SH-SY5Y (cell line): ENCODE results near the gene FAM168A.

Experiments used
- GATA2 ChIP-seq: IDR thresholded peaks from 2 replicates; pipeline ENCODE4 v1.6.1; 2011; ENCODE audit warnings: mild to moderate bottlenecking, low read depth, low read length
- GATA3 ChIP-seq: IDR thresholded peaks from 2 replicates; pipeline ENCODE4 v1.6.1; 2011; ENCODE audit warnings: low read depth, mild to moderate bottlenecking, low read length, moderate library complexity

Gene FAM168A

DNA sequence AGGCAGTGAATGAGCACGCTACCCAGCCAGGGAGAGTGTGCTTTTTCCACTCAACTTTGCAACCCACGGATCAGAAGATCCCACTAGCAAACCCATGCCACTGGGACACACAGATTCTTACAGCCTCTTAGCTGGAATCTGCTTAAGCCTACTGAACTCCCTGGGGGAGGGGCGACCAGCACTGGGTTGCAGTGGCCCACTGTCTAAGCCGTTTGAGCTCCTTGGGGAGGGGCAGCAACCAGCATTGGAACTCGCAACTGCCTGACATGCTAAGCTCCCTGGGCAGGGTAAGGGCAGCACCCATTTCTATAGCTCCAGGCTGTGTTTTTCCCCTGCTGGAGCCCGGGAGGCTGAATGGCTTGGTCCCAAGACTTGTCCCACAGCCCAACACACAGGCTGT, 99.6 kb downstream of the FAM168A start:
- no peak for TF ChIP-seq GATA2
- no peak for TF ChIP-seq GATA3

DNA sequence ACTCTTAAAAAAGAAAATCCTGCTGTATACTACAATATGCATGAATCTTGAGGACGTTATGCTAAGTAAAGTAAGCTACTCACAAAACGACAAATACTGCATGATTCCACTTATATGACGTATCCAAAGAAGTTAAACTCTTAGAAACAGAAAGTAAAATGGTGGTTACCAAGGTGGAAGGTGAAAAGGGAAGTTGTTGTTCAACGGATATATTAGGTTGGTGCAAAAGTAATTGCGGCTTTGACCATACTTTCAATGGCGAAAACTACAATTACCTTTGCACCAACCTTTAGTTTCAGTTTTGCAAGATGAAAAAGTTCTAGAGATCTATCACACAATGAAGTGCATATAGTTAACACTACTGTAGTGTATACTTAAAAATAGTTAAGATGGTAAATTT, 101.8 kb downstream of the FAM168A start:
- TF ChIP-seq GATA2 (no peak), GATA3 (no peak)

DNA sequence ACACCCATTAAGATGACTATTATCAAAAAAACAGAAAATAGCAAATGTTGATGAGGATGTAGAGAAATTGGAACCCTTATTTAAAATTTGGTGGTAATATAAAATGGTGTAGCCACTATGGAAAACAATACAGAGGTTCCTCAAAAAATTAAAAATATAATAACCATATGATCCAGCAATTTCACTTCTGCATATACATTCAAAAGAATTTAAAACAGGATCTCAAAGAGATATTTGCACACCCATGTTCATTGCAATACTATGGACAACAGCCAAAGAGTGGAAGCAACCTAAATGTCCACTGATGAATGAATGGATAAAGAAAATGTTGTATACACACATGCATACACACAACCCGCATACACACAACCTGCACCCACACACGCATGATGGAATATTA, 102.2 kb downstream of the FAM168A start:
- TF ChIP-seq GATA3, result no peak
- no peak for TF ChIP-seq GATA2

DNA sequence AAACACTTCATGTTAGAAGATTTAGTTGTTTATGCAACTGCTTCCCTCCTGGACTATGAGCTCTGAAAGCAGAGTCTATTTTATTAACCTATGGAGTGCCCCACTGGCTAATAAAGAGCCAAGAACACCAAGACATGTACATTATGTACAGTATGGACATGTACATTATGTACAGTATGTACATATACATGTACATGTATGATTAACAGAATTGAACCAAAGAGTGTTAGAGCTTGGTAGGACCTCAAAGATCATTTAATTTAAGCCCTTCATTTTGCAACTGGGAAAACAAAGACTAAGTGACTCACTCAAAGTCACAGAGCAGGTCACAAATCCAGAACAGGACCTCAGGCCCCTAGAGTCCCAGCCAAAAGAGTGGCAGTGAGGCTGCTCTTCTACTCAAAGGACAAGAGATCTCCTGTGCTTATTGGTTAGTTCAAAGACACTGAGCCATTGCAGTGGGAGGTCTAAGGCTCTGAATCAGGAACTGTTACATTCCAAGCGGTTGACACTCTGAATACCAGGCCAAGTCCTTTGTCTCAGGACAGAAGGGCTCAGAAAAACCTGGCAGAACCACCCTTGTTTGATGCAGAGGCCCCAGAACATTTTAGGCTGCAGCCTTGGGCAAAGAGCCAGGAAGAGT, 103.8 kb downstream of the FAM168A start:
- TF ChIP-seq GATA2, result no peak
- no peak for TF ChIP-seq GATA3

DNA sequence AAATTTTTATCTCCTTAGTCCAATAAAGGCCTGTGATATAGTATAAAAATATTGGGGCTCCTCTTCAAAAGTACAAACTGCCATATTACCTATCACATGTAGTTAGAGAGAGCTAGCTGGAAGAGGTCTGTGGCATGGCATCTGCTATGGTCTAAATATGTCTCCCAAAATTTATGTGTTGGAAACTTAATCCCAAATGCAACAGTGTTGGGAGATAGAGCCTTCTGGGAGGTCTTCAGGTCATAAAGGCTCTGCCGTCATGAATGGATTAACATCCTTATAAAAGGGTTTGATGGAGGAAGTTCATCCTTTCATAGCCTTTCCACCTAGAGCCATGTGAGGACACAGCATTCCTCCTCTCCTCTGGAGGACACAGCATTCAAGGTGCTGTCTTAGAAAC, 116.3 kb downstream of the FAM168A start:
- no peak for TF ChIP-seq GATA2
- no peak for TF ChIP-seq GATA3

DNA sequence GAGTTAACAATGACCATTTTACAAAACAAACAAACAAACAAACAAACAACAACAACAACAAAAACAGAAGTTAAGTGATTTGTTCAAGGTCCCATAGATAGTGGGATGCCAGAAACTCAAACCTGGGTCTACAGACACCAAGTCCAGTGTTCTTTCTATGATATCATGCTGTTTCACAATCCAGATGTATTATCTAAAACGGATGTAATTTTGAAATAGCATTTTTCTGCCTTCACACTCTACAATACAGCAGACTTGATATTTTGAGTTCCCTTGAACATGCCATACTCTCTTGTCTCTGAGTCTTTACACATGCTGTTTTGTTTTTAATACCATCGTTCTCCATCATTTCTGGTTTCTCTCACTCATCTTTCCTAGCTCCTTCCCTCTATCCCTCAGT, 117.2 kb downstream of the FAM168A start:
- TF ChIP-seq GATA2, result no peak
- TF ChIP-seq GATA3, result no peak

DNA sequence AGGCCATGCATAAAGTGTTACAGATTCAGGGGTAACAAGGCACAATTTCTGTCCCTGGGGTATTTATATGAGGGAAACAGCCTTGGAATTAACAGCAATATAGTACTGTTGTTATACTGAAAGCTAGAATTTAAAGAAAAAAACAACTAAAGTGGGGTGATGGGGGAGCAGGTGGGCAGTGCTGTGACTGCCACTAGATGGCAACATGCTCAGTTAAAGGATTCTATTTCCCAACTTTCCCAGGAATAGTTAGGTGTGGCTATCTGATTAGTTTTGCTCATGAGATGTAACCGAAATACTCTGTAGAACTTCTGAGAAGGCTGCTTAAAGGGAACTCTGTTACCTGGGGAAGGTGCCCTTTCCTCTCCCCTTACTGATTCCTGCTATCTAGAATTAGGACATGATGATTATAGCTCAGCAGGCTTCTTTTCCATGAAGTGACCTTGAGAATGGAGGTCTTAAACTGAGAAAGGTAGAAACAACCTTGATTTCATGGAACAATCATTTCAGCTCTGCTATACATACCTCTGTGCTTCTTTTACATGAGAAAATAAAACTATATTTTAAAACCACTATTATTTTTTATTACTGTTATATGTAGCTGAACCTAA, 119.1 kb downstream of the FAM168A start:
- TF ChIP-seq GATA3 (no peak), GATA2 (no peak)

DNA sequence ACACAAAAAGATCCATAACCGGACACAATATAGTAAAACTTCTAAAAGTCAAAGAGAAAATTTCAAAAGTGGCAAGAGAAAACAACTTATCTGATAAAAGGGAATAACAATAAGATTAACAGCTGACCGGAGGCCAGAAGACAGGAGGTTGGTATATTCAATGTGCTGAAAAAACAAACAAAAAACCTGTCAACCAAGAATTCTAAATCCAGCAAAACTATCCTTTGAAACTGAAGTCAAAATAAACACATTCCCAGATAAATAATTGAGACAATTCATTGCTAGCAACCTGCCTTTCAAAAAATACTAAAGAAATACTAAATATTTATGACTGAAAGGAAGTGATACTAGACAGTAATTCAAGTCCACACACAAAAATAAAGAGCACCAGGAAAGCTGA, 120.4 kb downstream of the FAM168A start:
- no peak for TF ChIP-seq GATA3
- TF ChIP-seq GATA2, result no peak

DNA sequence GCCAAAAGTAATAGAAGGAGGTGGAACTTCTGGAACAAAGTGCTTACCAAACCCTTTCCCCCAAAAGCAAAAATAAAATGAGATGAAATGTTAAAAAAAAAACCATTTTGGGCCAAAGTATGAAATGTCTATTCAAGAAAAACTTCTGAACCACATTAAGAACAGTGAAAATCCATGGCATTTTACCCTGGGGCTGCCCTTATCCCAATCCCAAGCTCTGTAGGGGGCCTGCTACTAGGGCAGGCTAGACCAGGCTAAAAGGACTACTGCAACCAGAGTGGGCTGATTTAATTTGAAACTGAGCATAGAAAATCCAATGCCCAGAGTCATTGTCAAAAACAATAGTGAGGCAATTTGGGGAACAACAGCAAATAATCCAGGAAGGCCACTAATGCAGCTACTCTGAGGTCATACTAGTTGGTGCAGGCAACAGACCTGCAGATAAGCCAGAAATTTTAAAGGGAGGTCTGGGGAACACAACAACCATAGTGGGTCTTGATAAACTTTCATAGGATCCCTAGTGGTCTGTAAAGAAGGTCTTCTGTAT, 122.3 kb downstream of the FAM168A start:
- TF ChIP-seq GATA3 (no peak), GATA2 (no peak)

DNA sequence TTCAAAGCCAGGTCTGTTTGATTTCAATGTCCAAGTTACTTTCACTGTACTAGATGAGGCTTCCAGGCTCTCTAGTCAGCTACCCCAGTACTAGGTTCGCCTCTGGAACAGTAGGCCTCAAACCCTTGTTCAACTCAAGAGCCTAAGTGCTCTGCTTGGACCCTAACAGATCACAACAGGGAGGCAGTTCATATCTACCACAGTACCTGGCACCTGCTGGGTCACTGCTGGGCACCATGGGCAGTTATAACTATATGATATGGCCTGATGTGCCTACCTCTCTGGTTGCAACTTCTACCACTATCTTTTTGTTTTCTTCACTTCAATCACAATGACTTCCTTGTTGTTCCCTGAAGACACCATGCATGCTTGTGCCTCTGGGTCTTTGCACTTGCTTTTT, 124.7 kb downstream of the FAM168A start:
- TF ChIP-seq GATA2 (no peak), GATA3 (no peak)

DNA sequence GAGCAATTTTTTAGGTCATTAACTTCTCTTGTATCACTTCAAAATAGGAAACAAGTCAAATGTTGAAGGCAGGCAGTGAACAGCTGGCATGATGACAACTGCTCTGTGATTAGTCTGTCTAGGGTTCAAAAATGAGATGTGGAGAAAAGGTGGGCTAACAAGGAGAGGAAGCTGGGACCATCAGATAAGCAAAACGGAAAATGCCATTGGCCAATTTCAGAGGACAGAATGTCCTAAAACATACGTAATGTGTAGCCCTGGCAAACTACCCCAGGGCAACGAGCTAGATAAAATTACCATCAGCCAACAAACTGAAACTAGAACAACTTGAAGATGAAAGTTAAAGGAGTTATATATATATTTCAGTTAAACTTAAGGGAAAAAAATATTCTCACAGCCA, 128.5 kb downstream of the FAM168A start:
- TF ChIP-seq GATA3 (peak; percentile 28; the same call in 1 of the 2 replicates), GATA2 (peak; percentile 37; the same call in 1 of the 2 replicates)

DNA sequence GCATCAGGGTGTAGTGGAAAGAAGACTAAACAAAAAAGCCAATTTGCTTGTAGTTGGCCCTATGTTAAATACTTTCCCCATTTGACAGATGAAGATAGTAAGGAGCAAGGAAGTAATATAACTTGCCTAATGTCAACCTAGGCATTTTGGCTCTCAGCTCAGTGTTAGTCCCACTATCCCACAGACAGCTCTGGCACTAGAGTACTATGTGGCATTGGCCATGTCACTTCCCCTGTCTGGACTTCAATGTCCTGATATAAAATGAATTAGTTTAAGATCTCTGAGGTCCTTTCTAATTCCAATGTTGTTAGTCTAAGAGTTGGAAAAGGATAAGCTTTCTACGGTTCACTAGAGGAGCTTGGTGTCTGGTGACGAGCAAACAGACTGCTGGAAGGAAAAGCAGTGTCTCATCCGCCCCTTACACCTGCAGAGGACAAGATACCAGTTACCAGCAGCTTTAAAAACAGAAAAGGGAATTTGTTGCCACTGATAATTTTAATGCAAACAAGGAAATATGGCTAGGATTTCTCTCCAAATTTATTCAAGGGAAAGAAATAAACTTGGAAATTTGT, 129.2 kb downstream of the FAM168A start:
- TF ChIP-seq GATA3, result no peak
- TF ChIP-seq GATA2, result no peak

DNA sequence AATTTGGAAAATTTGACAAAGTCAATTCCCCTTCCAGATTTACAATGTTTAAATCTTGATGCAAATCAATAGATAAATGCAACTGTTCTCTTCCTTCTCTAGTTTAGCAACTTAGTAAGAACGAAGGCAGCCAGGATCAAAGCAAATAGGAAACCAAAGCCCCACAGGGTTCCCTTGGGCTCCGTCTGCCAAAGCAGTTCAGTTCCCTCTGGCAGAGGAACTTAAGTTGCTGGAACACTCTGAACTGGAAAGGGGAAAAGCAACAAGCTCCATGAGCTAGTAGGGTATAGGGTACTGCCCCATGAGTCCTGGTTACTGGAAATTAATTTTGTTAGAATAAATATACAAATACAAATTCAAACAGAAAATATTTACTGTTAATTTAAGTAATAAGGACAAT, 130.4 kb downstream of the FAM168A start:
- no peak for TF ChIP-seq GATA3
- no peak for TF ChIP-seq GATA2

DNA sequence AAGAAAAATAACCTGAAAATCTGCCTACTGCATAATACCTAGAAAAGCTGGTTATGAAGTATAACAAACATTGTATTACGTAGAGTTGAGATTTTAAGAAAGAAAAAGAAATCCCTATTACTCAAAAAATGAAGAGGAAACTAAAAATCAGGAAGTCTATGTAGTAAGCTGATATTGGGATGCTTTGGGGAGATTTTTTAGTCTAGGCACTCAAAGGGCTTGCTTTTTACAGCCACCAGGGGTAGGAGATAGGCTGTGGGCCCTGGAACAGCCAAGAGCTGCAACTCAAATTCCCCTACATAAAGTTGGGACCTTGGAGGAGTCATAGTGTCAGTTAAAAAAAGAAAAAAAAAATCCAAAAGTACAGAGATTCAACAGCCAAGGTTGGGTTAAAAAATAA, 131.3 kb downstream of the FAM168A start:
- TF ChIP-seq GATA3 (no peak), GATA2 (no peak)

DNA sequence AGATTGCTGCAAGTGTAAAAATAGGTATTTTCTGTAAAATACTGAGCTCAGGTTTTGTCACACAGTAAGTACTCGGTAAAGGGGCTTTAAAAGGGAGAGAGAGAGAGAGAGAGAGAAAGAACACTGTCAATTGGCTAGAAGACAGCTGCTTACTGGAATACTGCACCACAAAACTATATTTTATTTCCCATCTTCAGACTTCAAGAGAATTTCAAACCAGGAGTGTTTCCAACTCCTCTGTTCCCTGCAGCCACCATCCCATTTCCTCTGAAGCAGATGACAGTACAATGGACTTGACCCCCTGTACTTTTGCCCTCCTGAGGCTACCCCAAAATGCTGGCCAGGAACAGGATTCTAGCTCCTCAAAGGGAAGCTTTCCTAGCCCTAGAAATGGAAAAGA, 132.0 kb downstream of the FAM168A start:
- TF ChIP-seq GATA3, result no peak
- TF ChIP-seq GATA2, result no peak

DNA sequence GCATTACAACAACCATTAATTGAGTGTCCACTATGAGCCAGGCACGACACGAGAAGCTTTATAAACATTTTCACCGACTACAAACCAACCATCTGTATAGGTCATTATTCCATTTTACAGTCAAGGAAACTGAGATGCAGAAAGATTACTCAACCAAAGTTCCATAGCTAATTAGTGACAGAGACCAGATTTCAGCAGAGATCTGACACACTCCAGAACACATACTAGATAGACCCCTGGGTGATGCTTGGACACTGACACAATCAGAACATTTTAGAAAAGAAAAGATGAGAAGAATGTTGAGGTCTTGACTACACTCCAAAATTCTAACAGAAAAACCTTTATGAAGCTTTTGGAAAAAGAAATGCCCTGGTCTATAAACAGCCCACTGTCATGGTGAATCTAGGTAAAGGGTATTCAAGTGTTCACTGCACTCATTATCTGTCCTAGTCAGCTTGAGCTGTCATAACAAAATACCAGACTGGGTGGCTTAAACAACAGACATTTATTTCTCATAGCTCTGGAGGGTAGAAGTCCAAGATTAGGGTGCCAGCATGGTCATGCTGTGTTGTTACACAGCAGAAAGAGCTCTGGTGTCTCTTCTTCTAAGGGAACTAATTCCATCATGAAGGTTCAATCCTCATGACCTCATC, 132.8 kb downstream of the FAM168A start:
- TF ChIP-seq GATA3, result peak; percentile 84
- TF ChIP-seq GATA2, result peak; percentile 50; the same call in 1 of the 2 replicates
